Epithelial cell of proximal tubule (primary cell): ENCODE measurements around the gene TNFRSF12A. TPM values are rescaled to one million over a fixed set of nuclear protein-coding genes. Genes with fewer than 3 reads are reported as not detected.

Experiments
- DNase-seq: peaks from one replicate; pipeline ENCODE4 v3.0.0-alpha.2; 2011; ENCODE audit warnings: low read depth
- H3K4me3 ChIP-seq: 2 replicates; pipeline ENCODE4 v1.5.1; 2011; ENCODE audit warnings: low read depth, mild to moderate bottlenecking, low read length
- total RNA-seq: library from RNA; depleted of rRNA; stranded (reverse); fragments of >200 nt; gene quantifications from 2 replicates; pipeline ENCODE4 v1.2.3, GENCODE V29; 2015
- TF ChIP-seq, protein P1 (sequence below): conservative IDR thresholded peaks from 2 replicates; pipeline ENCODE4 v1.5.1; 2012; ENCODE audit warnings: low read depth, mild to moderate bottlenecking, low read length

The TNFRSF12A gene
- total RNA-seq, 1 donor from 2014 or later = 451 TPM

DNA sequence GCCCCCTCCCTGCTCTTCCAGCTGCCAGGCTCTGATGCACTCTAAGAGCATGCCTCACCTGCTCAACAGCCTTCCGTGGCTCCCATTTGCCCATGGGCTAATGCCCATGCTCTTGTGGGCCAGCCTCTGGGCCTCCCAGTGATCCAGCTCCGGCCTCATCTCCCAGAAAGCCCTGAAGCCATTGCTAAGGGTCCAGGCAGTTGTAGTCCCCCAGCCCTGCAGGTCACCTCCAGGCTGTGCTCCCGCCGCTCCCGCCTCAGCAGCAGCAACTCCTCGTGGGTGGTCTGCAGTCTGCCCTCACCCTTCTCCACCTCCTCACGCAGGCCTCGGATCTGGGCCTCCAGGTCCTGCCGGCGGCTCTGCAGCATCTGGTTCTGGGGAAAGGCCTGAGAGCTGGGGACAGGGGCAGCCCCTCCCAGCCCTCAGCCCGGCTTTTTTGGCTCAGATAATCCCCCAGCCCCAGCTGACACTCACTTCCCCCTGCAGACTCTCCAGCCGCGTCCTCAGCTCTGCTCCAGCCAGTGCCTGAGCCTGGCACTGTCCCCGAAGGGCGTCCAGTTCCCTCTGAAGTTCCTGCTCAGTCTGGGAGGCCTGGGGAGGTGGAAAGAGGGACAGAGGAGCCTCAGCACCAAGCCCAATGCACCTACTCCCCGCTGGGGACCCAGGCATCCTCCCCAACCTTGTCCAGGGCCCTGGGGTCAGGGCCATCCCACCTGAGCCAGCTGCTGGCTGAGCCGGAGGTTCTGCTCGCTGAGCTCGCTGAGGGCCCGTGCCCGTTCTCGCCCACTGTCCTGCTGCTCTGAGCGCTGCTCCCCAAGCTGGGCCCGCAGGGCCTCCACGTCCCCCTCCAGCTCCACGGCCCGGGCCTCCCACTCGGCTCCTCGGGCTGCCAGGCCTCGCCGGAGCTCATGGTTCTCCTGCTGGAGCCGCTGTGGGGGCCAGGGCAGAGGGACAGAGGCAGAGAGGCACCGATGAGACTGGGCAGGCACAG is 10.3 kb downstream of the TNFRSF12A start:
- no peak for DNase-seq
- H3K4me3 ChIP-seq = no peak overlapping the region
- TF ChIP-seq, protein P1, sequence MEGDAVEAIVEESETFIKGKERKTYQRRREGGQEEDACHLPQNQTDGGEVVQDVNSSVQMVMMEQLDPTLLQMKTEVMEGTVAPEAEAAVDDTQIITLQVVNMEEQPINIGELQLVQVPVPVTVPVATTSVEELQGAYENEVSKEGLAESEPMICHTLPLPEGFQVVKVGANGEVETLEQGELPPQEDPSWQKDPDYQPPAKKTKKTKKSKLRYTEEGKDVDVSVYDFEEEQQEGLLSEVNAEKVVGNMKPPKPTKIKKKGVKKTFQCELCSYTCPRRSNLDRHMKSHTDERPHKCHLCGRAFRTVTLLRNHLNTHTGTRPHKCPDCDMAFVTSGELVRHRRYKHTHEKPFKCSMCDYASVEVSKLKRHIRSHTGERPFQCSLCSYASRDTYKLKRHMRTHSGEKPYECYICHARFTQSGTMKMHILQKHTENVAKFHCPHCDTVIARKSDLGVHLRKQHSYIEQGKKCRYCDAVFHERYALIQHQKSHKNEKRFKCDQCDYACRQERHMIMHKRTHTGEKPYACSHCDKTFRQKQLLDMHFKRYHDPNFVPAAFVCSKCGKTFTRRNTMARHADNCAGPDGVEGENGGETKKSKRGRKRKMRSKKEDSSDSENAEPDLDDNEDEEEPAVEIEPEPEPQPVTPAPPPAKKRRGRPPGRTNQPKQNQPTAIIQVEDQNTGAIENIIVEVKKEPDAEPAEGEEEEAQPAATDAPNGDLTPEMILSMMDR = no peak

DNA sequence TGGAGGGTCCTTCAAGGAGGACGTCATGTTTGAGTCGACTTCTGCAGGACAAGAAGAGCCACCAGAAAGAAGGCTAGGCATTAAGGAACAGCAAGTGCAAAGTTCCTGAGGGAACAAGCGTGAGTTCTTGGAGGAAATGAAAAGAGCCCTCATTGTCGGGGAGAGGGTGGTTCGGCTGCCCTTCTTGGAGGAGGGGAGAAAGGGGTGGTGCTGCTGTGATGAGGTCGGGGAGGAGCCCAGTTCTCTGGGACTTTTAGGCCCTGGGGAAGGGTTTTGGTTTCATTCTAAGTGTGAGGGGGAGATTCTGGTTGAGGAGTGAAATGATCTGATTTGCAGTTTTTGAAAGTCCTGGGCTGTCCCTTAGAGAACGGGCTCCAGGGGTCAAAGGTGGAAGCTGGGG is 12.5 kb downstream of the TNFRSF12A start:
- TF ChIP-seq, protein P1 = no peak
- no peak overlapping the region for H3K4me3 ChIP-seq
- no peak for DNase-seq

DNA sequence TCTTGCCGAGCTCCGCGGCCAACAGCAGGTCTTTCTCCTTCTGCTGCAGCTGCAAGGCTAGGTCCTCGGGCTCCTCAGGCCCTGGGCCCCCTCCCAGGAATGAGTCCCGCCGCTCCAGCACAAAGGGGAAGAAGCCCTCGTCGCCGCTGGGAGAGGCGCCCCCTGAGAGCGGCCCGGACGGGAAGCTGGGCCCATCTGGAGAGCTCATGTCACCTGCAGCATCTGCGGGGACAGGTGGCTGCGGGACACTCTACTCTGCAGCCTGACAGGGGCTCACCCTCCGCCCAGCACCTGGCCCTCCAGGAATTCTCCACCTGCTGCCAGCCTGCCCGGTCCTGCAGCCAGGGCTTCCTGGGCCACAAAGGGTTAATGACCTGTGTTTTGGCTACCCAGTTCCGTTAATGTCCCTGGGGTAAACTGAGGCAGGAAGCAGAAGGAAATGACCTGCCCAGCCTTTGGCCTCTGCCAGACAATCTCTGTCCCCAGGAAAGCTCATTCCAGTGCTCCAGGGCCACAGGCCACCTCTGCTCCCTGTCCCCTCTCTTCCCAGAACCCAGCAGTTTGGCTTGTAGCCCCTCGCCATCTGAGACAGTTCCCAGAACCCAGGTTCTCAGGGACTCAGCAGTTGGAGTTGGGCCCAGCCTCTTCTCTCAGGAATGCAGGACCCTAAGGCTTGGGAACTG is 15.3 kb downstream of the TNFRSF12A start:
- H3K4me3 ChIP-seq = no peak overlapping the region
- no peak for DNase-seq
- TF ChIP-seq, protein P1 = no peak

DNA sequence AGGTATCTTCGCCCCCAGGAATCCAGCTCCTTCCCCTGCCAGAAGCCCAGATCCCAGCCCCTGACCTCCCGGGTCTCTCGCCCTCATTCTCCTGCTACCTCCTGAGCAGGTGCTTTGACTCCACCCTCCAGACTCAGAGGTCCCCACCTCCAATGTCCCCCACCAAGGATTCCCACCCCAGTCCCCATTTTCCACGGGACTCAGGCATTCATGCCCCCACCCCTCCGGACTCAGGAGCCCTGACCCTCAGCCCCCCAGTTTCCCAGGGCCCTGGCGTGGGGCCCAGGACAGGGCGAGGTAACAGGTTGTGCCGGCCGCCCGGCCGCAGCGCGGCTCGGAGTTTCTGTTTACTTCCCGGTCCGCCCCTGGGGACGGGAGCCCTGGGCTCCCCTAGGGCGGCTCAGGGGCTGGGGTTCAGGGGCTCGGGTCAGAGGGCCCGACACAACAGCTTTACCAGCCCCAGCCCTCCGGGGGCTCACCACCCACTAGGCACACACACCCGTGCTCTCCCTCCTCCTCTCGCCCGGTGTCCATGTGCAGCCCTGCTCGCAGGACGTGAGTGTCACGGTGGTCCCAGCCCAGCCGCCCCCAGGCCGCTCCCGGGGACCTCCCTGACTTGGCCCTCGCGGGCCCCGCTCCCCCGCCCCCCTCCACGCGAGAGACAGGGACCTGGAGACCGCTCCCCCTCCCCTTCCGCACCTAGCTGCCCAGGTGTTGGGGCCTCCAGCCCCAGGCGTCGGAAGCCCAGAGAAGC is 16.0 kb downstream of the TNFRSF12A start:
- peak overlapping the region; percentile 13 for H3K4me3 ChIP-seq
- no peak for DNase-seq
- TF ChIP-seq, protein P1 = no peak

DNA sequence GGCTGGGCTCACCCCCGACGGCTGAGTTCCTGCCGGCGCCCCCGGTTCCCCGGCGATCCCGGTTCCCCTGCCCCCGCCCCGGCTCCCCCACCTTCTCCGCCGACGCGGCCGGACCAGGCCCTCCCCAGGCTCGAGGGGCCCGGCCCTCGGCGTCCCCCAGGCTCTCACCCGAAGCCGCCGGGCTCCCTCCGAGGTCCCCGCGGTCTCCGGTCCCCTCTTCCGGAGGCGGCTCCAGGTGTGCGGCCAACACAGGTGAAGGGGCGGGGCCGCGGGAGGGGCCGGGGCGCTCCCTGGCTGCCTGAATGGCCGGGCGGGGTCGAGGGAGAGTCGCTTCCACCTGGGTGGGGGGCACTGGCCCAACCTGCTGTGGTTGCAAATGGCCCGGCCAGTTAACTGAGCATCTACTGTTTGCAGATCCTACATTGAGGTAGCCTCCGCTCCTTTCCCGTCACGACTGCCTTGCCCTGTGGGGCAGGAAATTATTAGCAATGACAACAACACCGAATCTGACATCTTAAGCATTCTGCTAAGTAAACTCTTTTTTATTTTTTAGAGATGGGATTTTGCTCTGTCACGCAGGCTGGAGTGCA is 16.7 kb downstream of the TNFRSF12A start, which contains the start of gene BICDL2:
Gene BICDL2, minus strand, starts transcription at position 219 of the 590 bp plus-strand sequence. CDS start 1,448 bp downstream, outside the sequence.
- TF ChIP-seq, protein P1 = no peak
- H3K4me3 ChIP-seq = peak within 1 kb of the TSS; percentile 13
- no peak for DNase-seq

DNA sequence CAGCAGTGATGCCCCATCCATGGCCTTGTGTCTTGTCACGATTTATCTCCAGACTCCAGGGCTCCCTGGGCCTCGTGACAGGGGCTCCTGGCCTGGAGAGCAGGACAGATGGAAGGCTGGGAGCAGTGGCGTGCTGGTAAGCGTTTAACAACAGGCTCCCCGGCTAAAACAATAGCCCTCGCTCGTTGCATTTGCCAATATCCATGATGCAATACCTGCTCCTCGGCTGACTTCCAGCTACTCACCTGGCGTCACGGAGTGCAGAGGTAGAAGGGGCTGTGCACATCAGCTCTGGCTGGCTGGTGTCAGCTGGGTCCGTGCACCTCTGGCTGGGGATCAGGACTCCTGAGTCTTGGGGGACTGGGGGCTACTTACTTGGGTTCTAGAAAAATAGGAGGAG is 18.1 kb downstream of the TNFRSF12A start:
- DNase-seq = no peak

More for the DNA sequence above, 18.1 kb downstream of the TNFRSF12A start:
- no peak overlapping the region for H3K4me3 ChIP-seq
- TF ChIP-seq, protein P1 = no peak
